ENCODE data around the gene WDR38.

Gene WDR38

GRCh38 chr9:124859803-124860581 lies 6.7 kb downstream of the WDR38 start:
- H3K4me3 ChIP-seq (ENCODE audit: low read depth, low read length) = peak overlapping the region; percentile 88
- TF ChIP-seq, protein P1, sequence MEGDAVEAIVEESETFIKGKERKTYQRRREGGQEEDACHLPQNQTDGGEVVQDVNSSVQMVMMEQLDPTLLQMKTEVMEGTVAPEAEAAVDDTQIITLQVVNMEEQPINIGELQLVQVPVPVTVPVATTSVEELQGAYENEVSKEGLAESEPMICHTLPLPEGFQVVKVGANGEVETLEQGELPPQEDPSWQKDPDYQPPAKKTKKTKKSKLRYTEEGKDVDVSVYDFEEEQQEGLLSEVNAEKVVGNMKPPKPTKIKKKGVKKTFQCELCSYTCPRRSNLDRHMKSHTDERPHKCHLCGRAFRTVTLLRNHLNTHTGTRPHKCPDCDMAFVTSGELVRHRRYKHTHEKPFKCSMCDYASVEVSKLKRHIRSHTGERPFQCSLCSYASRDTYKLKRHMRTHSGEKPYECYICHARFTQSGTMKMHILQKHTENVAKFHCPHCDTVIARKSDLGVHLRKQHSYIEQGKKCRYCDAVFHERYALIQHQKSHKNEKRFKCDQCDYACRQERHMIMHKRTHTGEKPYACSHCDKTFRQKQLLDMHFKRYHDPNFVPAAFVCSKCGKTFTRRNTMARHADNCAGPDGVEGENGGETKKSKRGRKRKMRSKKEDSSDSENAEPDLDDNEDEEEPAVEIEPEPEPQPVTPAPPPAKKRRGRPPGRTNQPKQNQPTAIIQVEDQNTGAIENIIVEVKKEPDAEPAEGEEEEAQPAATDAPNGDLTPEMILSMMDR (conservative IDR thresholded peaks at IDR 0.05; ENCODE audit: low read depth, low read length) = no peak
- no peak for DNase-seq (ENCODE audit: low read depth)

DNA sequence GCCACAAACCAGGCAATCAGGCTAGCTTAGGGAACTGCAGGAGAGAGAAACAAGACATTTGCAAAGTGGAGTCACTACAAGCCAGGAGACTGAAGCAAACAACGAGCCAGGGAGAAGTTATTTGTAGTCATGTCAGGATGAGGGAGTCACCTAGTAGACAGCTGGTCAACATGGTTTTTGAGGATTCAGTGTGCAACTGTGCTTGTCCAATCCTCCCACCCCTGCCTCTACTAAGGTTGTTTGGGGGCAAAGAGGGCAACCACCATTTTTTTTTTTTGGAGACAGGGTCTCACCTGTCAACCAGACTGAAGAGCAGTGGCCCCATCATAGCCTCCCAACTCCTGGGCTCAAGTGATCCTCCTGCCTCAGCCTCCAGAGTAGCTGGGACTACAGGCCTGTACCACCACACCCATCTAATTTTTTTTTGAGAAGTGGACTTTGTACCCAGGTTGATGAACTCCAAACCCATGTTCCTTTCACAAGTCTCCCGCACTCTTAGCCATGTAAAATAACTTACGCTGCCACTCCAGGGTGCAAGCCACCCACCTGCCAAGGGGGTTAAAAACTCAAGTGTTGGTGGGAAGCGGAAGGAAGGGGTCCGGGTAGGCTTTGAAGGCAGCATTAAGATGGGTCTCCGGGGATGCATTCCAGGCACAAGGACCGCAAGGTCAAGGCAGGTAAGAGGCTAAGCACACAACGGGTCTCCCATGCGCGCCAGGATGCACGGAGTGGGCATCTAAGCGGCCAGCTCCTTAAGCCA lies 7.5 kb downstream of the WDR38 start:
- peak overlapping the region; percentile 88 for H3K4me3 ChIP-seq (ENCODE audit: low read depth, low read length)
- TF ChIP-seq, protein P1 (conservative IDR thresholded peaks at IDR 0.05; ENCODE audit: low read depth, low read length) = no peak
- DNase-seq (ENCODE audit: low read depth) = no peak

- peak; percentile 96 for DNase-seq (ENCODE audit: low read depth)
- H3K4me3 ChIP-seq (ENCODE audit: low read depth, low read length) = peak within 1 kb of the TSS; percentile 88
- TF ChIP-seq, protein P1 (conservative IDR thresholded peaks at IDR 0.05; ENCODE audit: low read depth, low read length) = peak; percentile 40
Observed at GRCh38 chr9:124861342-124862229, 8.3 kb downstream of the WDR38 start, which contains the start of the genes ARPC5L and RPL35. ARPC5L (plus strand) TSS chr9:124862130; CDS start chr9:124869291, 7,161 bp downstream. RPL35 (minus strand) TSS chr9:124861957; CDS start chr9:124861912, 45 bp downstream.

- no peak overlapping the region for H3K4me3 ChIP-seq (ENCODE audit: low read depth, low read length)
- no peak for DNase-seq (ENCODE audit: low read depth)
- TF ChIP-seq, protein P1 (conservative IDR thresholded peaks at IDR 0.05; ENCODE audit: low read depth, low read length) = no peak
Observed at GRCh38 chr9:124863371-124863871, 10.2 kb downstream of the WDR38 start.

DNA sequence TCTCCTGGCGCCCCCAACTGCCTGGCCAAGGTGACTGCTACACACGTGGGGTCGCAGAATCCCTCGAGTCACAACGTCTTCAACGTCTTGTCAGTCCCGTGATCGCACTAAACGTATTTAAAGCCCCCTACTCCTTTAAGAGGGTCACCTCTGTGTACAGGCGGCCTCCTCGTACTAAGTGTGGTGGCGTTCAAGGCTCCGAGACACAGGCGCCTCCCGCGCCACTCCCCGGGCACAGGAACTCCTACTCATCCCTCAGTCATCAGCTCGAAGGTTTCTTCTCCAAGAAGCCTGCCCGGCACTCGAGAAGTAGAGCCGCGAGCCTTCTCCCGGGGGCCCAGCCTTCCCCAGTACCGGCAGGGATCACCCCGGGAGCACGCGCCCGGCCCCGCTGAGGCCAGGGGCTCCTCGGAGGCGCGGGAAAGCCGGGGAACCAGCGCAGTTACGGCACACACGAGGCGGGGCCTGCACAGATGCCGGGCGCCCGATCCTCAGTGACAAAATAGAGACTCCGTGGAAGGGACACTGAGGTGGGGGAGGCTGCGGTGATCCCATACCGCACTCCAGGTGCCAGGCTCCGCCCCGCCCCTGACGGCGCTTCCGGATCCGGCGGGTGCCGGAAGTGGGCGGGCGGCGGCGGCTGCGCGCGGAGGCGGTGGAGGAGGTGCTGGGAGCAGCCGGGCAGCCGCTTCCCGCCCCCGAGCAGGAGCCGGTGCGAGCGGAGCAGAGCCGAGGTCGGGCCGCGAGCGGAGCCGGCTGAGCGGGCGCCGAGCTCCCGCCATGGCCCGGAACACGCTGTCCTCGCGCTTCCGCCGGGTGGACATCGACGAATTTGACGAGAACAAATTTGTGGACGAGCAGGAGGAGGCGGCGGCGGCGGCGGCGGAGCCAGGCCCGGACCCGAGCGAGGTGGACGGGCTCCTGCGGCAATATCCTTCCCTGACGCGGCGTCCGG lies 15.5 kb downstream of the WDR38 start:
- peak overlapping the region; percentile 96 for H3K4me3 ChIP-seq (ENCODE audit: low read depth, low read length)
- DNase-seq (ENCODE audit: low read depth) = peak; percentile 77
- TF ChIP-seq, protein P1 (conservative IDR thresholded peaks at IDR 0.05; ENCODE audit: low read depth, low read length) = peak; percentile 36

Data from choroid plexus epithelial cell (primary cell).